ENCODE results near the gene CLBA1.

Gene CLBA1

DNA sequence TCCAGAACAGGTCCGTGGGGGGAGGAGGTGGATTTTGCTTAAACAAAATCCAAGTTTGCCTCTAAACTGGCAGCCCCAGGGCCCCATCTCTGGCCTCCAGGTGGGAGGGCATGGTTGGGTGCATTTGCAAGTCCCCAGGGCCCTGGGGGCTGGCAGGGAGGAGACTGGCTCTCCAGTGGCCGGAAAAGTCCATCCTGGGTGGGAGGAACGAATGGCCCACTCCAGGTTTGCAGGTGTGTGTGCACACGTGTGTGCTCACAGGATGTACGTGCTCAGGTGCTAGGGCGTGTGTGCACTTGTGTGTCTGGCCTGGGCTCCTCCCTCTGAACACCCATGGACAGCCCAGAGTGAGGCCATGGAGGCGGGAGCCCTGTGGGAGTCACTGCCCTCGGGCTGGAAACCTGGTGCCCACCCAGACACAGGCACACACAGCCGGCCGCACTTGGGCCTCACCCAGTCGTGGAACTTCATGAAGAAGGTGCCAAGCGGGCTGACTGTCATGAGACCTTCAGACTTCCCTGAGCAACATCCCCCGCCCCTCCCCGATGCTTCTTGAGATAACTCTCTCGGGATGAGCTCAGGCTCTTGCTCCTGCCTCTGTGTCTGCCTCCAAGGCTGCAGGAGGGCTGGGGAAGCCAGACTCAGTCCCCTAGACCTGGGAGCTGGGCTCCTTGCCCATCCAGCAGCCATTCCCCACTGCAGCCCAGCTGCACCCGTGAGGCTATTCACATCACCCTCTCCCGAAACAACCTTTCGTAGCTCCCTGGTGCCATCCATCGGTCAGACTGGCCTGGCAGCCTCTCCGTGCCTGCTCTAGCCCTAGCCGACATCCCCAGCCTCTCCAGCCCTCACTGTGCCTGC lies 16.8 kb upstream of the CLBA1 start:
- DNase-seq (ENCODE audit: low spot score): no peak

GRCh38 chr14:104969741-104970230 lies 15.8 kb upstream of the CLBA1 start:
- DNase-seq (ENCODE audit: low spot score): no peak

GRCh38 chr14:104970231-104971068 lies 15.1 kb upstream of the CLBA1 start:
- DNase-seq (ENCODE audit: low spot score): no peak

GRCh38 chr14:104971447-104972240 lies 13.9 kb upstream of the CLBA1 start:
- DNase-seq (ENCODE audit: low spot score): no peak

GRCh38 chr14:104972301-104973134 lies 13.1 kb upstream of the CLBA1 start:
- DNase-seq (ENCODE audit: low spot score): no peak

- no peak for DNase-seq (ENCODE audit: low spot score)
Observed at GRCh38 chr14:104973135-104973384, 12.5 kb upstream of the CLBA1 start.

DNA sequence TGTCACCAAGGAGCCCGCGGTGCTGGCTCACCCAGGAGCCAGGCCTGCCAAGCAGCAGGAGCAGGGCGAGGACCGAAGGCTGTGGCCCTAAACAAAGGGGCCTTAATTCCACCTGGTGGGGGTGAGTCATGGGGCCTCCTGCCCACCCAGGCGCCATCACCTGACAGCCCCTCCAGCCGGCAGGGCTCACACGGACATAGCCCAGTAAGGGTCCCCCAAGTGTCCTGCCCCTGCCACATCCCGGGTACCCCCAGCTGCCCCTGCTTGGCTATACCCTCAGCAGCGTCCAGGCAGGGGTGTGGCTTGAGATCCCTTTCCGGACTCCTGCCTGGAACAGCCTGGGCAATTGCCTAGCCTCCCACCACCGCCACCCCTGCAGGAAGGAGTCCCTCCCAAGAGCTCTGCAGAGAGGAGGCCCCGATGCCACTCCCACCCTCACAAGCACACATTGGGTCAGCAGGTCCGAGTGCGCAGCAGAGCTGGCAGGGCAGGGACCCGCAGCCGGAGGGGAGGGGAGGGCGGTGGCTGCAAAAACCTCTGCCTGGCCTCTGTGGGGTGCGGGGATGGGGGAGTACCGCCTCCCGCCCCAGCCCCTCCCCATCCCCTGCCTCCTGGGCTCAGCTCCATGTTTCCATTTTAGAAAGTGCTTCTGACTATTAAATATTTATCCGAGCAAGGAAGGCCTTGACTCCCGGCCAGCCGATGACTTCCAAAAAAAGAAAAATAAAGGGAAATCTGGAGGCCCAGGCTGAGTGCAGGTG lies 12.0 kb upstream of the CLBA1 start:
- DNase-seq (ENCODE audit: low spot score): no peak

GRCh38 chr14:104974146-104974541 lies 11.4 kb upstream of the CLBA1 start:
- no peak for DNase-seq (ENCODE audit: low spot score)

DNA sequence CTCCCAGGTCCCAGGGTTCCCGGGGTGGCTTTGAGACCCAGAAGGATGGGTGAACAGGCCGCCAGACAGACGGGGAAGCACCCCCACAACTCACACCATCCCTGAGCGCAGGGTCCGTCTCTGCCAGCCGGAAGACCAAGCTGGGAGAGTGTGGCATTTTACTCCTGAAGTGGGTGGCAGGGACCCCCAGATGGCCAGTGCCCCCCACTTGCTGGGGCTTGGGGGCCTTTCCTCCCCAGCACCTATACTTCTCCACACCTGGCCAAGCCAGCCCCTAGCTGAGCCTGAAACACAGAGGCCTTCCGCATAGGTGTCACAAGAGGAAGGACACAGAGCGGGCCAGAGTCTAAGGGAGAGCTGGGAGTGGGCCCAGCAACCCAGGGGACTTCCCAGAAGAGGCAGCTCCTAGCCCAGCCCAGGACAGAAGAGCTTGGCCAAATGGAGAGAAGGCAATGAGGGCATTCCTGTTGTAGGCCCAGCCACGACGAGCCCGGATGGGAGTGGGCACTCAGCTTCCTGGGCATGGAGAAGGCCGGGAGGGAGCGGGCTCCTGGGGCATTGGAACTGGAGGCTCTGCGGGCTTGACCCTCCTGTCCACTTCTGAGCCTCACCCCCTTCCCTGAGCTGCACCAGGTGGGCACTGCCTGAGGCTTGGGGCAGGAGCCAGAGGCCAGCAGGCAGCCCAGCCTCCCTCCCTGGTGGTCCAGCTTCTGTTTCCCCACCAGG lies 10.8 kb upstream of the CLBA1 start:
- no peak for DNase-seq (ENCODE audit: low spot score)

DNA sequence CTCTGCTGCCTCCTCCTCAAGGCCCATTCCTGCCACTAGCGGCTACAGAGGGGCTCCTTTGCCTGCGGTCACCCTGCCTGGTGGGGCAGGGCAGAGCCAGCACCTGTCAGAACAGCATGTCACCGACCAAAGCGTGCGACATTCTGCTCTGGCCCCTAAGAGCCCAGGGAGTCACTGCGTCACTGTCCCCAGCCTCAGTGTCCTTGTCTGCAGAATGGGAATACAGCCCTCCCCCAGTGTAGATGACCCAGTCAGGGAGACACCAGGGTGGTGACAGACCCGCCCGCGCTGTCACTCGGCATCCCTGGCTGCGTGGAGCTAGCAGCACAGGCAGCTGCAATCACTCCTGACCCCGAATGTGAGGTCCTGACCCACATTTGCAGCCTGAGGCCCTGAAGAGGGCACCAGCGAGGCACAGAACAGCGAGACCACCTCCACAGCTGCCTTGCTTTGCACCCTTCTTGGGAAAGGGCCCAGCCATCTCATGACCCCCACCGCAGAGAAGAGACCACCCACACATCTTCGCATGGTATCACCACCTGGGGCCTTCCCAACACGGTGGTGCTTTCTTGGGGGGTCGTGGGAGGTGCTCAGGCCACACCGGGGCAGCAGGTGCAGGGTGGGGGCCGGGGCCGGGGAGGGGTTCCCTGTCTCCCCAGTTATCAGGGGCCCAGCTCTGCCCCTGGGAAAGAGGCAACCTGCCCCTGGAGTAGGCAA lies 9.9 kb upstream of the CLBA1 start:
- DNase-seq (ENCODE audit: low spot score): no peak

DNA sequence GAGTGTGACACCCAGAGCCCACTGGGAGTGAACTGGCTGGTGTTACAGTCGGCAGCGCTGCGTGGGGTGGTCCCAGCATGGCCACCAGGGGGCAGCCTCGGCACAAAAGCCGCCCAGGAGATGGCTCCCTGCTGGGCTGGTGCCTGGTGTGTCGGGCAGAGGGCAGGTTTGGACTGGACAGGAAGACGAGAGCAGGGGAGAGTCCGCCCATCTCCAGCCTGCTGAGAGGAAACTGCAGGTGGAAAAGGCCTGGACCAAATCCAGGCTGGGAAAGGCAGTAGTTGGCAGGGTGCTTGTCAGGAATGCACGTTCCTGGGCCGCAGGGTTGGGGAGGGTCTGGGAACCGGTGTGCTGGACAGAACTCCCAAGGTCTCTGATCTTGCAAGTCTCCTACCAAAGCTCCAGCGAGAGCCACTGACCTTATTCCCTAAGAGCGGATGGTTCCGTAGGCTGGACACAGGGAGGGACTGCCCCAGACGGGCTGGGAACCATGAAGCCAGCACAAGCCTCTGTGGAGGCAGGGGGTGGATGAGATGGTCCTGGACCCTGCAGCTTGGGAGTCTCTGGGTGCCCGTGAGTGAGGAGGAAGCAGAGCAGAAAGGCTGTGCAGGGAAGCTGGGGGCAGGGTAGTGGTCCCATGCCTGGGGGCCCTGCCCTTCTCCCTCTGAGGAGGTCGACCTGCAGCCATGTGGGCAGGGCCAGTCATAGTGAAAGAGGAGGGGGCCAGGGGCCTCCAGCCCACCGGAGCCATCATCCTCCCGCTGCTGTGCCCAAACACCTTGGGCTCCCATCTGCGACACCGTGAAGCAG lies 9.2 kb upstream of the CLBA1 start:
- DNase-seq (ENCODE audit: low spot score): peak; percentile 64

GRCh38 chr14:104977008-104977680 lies 8.4 kb upstream of the CLBA1 start:
- no peak for DNase-seq (ENCODE audit: low spot score)

GRCh38 chr14:104977681-104978653 lies 7.6 kb upstream of the CLBA1 start, which contains the start of gene AHNAK2:
Gene AHNAK2 (minus strand): TSS chr14:104978374. CDS start chr14:104978237, 137 bp downstream.
- DNase-seq (ENCODE audit: low spot score): peak; percentile 63

- no peak for DNase-seq (ENCODE audit: low spot score)
Observed at GRCh38 chr14:104978746-104979691, 6.6 kb upstream of the CLBA1 start.

Measured in SK-N-DZ (cell line).